HFFc6 (cell line): ENCODE measurements around the gene TALDO1. TPM values are rescaled to one million over a fixed set of nuclear protein-coding genes. Genes with fewer than 3 reads are reported as not detected.

ENCODE experiments used
- DNase-seq: peaks from one replicate; pipeline ENCODE4 v3.0.0-alpha.2; 2018
- H3K27ac Mint-ChIP-seq: 2 replicates; pipeline ENCODE4 v1.8.0; 2020; ENCODE audit warnings: mild to moderate bottlenecking, mixed read lengths
- H3K27me3 Mint-ChIP-seq: 2 replicates; pipeline ENCODE4 v1.8.0; 2021; ENCODE audit warnings: mild to moderate bottlenecking, moderate library complexity, mixed read lengths; ENCODE audit not compliant: insufficient read depth
- H3K36me3 Mint-ChIP-seq: 2 replicates; pipeline ENCODE4 v1.8.0; 2021; ENCODE audit warnings: low read depth, mixed read lengths
- H3K4me1 Mint-ChIP-seq: 2 replicates; pipeline ENCODE4 v1.8.0; 2020; ENCODE audit warnings: low read depth, mixed read lengths
- H3K4me3 Mint-ChIP-seq: 2 replicates; pipeline ENCODE4 v1.8.0; 2020; ENCODE audit warnings: mild to moderate bottlenecking, moderate library complexity, mixed read lengths
- H3K9me3 Mint-ChIP-seq: 2 replicates; pipeline ENCODE4 v1.8.0; 2020; ENCODE audit warnings: mild to moderate bottlenecking, mixed read lengths
- total RNA-seq, 6 experiments: library from RNA; stranded (reverse); fragmentation: NEBNext Ultra II Directional; extraction: Animal tissue kit (Norgen Biotek cat#: 25700); gene quantifications; 2 replicates in 1 of 6; 3 replicates in 5 of 6; pipeline ENCODE4 v1.2.3, GENCODE V29; 2021
- TF ChIP-seq, protein P1 (sequence below): fragments of 200-600 bp; sonication (generic); IDR thresholded peaks from 2 replicates; pipeline ENCODE4 v1.5.0; 2021; ENCODE audit warnings: antibody characterized with exemption, mild to moderate bottlenecking

The TALDO1 gene
- total RNA-seq, 6 experiments from 2014 or later: 230 to 351 (median 300) TPM

- TF ChIP-seq, protein P1, sequence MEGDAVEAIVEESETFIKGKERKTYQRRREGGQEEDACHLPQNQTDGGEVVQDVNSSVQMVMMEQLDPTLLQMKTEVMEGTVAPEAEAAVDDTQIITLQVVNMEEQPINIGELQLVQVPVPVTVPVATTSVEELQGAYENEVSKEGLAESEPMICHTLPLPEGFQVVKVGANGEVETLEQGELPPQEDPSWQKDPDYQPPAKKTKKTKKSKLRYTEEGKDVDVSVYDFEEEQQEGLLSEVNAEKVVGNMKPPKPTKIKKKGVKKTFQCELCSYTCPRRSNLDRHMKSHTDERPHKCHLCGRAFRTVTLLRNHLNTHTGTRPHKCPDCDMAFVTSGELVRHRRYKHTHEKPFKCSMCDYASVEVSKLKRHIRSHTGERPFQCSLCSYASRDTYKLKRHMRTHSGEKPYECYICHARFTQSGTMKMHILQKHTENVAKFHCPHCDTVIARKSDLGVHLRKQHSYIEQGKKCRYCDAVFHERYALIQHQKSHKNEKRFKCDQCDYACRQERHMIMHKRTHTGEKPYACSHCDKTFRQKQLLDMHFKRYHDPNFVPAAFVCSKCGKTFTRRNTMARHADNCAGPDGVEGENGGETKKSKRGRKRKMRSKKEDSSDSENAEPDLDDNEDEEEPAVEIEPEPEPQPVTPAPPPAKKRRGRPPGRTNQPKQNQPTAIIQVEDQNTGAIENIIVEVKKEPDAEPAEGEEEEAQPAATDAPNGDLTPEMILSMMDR: no peak
- Mint-ChIP-seq H3K4me3 (no peak overlapping the region), H3K27ac (no peak overlapping the region), H3K36me3 (peaks cover 7% of the 10 kb centered on the region; the same call in 1 of the 2 replicates), H3K9me3 (no peaks in the 10 kb centered on the region), H3K27me3 (peaks cover 3% of the 10 kb centered on the region), H3K4me1 (peaks cover 29% of the 10 kb centered on the region)
- DNase-seq: no peak
These were observed 1.8 kb upstream of the TALDO1 start for GRCh38 chr11:745428-745827.

DNA sequence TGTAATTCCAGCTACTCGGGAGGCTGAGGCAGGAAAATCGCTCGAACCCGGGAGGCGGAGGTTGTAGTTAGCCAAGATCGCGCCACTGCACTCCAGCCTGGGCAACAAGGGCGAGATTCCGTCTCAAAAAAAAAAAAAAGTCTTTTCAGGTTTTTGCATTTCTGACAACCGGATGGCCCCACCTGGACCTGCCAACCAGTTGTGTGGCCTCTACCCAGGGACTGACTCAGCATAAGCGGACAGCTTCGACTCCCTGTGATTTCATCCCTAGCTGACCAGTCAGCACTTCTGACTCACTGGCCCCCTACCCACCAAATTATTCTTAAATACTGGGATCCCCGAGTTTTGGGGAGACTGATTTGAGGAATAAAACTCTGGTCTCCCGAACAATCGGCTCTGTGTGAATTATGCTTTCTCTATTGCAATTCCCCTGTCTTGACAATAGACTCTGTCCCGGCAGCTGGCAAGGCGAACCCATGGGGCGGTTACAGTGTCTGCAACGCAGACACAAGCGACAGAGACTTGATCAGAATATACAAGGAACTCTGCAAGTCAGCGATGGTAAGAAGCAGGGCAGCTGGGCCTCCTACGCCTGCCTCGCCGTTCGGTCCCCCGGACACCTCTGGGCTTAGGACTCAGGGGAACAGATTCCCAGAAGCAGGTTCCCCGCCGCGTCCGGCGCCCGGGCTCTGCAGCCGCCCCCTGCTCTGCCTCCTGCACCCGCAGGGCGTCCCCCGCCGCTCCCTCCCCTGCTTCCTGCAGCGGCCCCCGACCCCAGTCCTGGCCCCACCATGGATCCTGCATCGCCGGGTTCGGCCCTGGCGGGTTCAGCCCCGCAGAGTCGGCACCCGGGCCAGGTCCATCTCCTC lies 741 bp upstream of the TALDO1 start:
- peaks cover 29% of the 10 kb centered on the region for H3K4me1 Mint-ChIP-seq
- H3K36me3 Mint-ChIP-seq: peaks cover 7% of the 10 kb centered on the region; the same call in 1 of the 2 replicates
- peaks cover 3% of the 10 kb centered on the region for H3K27me3 Mint-ChIP-seq
- DNase-seq: no peak
- TF ChIP-seq, protein P1: no peak
- H3K9me3 Mint-ChIP-seq: no peaks in the 10 kb centered on the region
- H3K27ac Mint-ChIP-seq: peak overlapping the region; percentile 59; the same call in 1 of the 2 replicates
- H3K4me3 Mint-ChIP-seq: peak overlapping the region; percentile 89

GRCh38 chr11:748007-748359 lies 719 bp downstream of the TALDO1 start:
- Mint-ChIP-seq H3K27me3 (peaks cover 3% of the 10 kb centered on the region), H3K36me3 (peaks cover 11% of the 10 kb centered on the region; the same call in 1 of the 2 replicates), H3K4me1 (peaks cover 19% of the 10 kb centered on the region), H3K9me3 (no peaks in the 10 kb centered on the region), H3K27ac (peak overlapping the region; percentile 96), H3K4me3 (peak overlapping the region; percentile 93)
- TF ChIP-seq, protein P1: no peak
- no peak for DNase-seq

GRCh38 chr11:749731-750130 lies 2.5 kb downstream of the TALDO1 start:
- Mint-ChIP-seq H3K27me3 (peaks cover 3% of the 10 kb centered on the region), H3K27ac (peak overlapping the region; percentile 85), H3K4me3 (peak overlapping the region; percentile 70), H3K4me1 (peaks cover 19% of the 10 kb centered on the region), H3K36me3 (peaks cover 11% of the 10 kb centered on the region; the same call in 1 of the 2 replicates), H3K9me3 (no peaks in the 10 kb centered on the region)
- no peak for DNase-seq
- TF ChIP-seq, protein P1: no peak

DNA sequence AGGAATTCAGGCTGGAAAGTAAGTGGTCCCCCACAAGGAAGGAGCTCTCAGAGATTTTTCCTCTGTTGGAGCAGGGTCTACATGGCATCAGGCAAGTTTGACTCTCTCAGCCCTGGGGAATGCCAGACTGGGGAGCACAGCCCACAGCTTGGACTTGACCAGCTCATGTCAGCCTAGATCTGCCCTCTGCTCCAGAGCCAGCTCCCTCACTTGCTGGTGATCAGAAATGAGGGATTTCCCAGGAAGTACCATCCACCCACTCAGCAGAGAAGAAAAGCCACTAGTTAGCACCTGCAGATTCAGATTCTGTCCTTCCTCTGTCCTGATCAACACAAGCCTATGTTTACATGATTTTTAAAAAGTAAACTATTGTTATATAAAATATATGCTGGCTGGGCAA lies 13.0 kb downstream of the TALDO1 start:
- DNase-seq: no peak
- Mint-ChIP-seq H3K9me3 (no peaks in the 10 kb centered on the region; the same call in 1 of the 2 replicates), H3K27me3 (peaks cover 17% of the 10 kb centered on the region), H3K4me3 (no peak overlapping the region), H3K27ac (peak overlapping the region; percentile 42; the same call in 1 of the 2 replicates), H3K4me1 (peaks cover 17% of the 10 kb centered on the region), H3K36me3 (peaks cover 18% of the 10 kb centered on the region)
- TF ChIP-seq, protein P1: no peak
